ENCODE measurements around the gene SCARB1.

Gene SCARB1

DNA sequence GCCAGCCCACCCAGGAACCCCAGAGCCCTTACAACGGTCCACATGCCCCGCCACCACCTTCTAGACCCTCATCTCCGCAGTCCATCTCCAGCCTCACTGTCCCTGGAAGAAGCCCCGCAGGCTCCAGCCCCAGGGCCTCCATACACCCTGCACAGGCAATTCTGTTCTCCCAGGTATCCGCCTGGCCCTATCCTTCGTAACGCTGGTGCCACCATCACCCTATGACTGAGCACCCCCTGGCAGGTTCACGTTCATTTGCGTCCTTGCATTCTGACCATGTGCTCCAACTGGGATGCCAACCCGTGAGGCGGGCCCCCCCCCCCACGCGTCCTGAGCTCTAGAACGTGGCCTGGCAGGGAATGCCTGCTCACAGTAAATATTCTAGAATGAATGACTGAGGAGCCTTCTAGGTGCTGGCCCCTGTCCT is 675 bp upstream of the SCARB1 start:
- H3K4me1 ChIP-seq (ENCODE audit: control insufficient read depth, insufficient read depth, low read length): peaks cover 5% of the 10 kb centered on the region
- peaks cover 14% of the 10 kb centered on the region for H3K27me3 ChIP-seq (ENCODE audit: control insufficient read depth, insufficient read depth, low read length, poor library complexity, severe bottlenecking)
- 90 to 91% methylated on average over 14 of the region's 14 CpGs for WGBS, 2 experiments
- H3K4me3 ChIP-seq (ENCODE audit: insufficient read depth, low read depth, low read length): peak overlapping the region; percentile 63
- H3K9me3 ChIP-seq (ENCODE audit: control insufficient read depth, low read length): no peaks in the 10 kb centered on the region
- H3K36me3 ChIP-seq (ENCODE audit: control insufficient read depth, insufficient read depth, low read length): no peaks in the 10 kb centered on the region
- H3K27ac ChIP-seq (ENCODE audit: insufficient read depth, low read depth, low read length, poor library complexity, severe bottlenecking): no peak overlapping the region

DNA sequence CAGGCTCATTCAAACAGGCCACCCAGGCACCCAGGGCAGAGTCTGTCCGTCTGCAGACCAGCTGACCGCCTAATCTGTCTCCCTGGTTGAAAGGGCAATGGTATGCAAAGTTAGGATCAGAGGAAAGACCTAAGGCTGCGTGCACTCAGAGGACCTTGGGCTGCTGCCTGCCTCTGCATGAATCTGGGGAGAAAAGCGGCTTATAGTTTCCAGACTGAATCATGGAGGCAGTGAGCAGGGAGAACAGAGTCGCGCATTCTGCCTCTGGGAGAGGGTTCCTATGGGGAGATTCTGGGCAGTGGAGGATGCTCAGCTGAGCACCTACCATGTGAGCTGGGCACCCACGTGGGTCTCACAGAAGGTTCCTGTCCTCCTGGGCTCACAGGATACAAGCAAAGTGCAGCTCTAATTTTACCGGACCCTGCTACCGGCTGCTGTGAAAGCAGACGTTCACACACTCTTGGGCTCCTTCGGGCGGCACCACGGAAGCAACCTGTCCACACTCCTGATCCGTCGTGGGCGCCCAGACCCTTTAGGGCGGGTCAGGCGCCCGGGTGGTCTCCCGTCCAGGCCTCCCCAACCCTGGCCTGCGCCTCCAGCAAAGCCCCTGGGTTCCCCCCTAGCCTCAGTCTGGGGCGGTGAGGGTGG is 772 bp downstream of the SCARB1 start:
- whole genome bisulfite sequencing, 2 experiments: 19 to 20% methylated on average over 22 of the region's 22 CpGs
- H3K9me3 ChIP-seq (ENCODE audit: control insufficient read depth, low read length): no peaks in the 10 kb centered on the region
- H3K4me1 ChIP-seq (ENCODE audit: control insufficient read depth, insufficient read depth, low read length): peaks cover 5% of the 10 kb centered on the region
- H3K27me3 ChIP-seq (ENCODE audit: control insufficient read depth, insufficient read depth, low read length, poor library complexity, severe bottlenecking): peaks cover 14% of the 10 kb centered on the region
- peak overlapping the region; percentile 63 for H3K4me3 ChIP-seq (ENCODE audit: insufficient read depth, low read depth, low read length)
- no peaks in the 10 kb centered on the region for H3K36me3 ChIP-seq (ENCODE audit: control insufficient read depth, insufficient read depth, low read length)
- no peak overlapping the region for H3K27ac ChIP-seq (ENCODE audit: insufficient read depth, low read depth, low read length, poor library complexity, severe bottlenecking)

DNA sequence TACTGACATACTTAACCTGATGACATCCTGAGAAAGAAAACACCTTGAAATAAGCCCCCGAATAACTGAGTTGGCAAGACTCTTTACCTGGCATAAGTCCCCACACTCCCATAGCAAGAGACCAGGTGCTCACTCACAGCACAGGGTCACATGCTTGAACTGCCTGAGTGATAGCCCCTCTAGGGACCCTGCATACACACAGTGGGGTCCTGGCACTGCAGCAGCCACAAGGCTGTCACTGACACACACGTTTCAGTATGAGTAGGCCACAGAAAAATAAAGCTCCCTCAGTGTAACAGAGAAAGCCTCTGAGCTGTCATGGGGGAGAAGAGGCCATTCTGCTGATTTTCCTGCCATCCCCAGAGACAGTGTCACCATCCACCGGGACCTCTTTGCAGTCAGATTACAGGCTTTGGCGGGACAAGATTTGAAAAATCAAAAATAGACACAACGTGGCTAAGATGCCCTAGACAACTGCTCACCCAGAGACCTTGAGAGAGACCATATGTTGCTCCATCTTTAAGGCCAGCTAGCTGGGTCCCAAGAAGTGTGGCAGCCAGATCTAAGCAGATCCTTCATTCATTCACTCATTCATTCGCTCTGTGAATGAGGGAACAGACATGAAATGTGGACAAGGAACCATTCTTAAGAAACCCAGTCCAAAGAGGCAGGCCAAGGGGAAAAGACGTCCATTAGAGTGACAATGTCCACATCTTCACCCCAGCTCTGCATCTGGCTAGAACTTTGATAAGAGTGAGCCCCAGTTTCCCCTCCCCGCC is 1.6 kb downstream of the SCARB1 start:
- Histone ChIP-seq H3K9me3 (ENCODE audit: control insufficient read depth, low read length) (no peaks in the 10 kb centered on the region), H3K4me3 (ENCODE audit: insufficient read depth, low read depth, low read length) (no peak overlapping the region)

DNA sequence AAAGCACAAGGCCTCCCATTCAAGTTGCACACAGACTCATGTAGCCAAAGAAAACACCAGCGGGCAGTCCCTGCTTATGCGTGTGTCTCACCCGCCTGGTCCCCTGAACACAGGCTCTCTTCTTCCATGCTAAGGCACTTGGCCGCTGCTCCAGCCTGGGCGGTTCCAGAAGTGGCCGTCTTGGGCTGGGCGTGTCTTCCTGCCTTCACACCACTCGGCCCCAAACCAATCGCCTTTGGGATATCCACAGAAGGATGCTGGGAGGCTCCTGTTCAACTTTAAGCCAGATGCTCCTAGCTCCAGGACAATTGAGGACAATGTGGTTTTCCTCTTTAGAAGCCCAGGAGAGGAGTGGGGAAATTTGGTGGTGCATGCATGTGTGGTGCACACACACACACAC is 2.2 kb downstream of the SCARB1 start:
- H3K4me3 ChIP-seq (ENCODE audit: insufficient read depth, low read depth, low read length): no peak overlapping the region
- no peak overlapping the region for H3K27ac ChIP-seq (ENCODE audit: insufficient read depth, low read depth, low read length, poor library complexity, severe bottlenecking)
- peaks cover 5% of the 10 kb centered on the region for H3K4me1 ChIP-seq (ENCODE audit: control insufficient read depth, insufficient read depth, low read length)
- no peaks in the 10 kb centered on the region for H3K36me3 ChIP-seq (ENCODE audit: control insufficient read depth, insufficient read depth, low read length)
- no peaks in the 10 kb centered on the region for H3K9me3 ChIP-seq (ENCODE audit: control insufficient read depth, low read length)
- H3K27me3 ChIP-seq (ENCODE audit: control insufficient read depth, insufficient read depth, low read length, poor library complexity, severe bottlenecking): peaks cover 14% of the 10 kb centered on the region
- 77 to 83% methylated on average over 9 of the region's 9 CpGs for WGBS, 2 experiments

More for the DNA sequence above, 1.6 kb downstream of the SCARB1 start:
- Histone ChIP-seq H3K27me3 (ENCODE audit: control insufficient read depth, insufficient read depth, low read length, poor library complexity, severe bottlenecking) (peaks cover 14% of the 10 kb centered on the region), H3K4me1 (ENCODE audit: control insufficient read depth, insufficient read depth, low read length) (peaks cover 5% of the 10 kb centered on the region), H3K36me3 (ENCODE audit: control insufficient read depth, insufficient read depth, low read length) (no peaks in the 10 kb centered on the region), H3K27ac (ENCODE audit: insufficient read depth, low read depth, low read length, poor library complexity, severe bottlenecking) (no peak overlapping the region)
- 90 to 91% methylated on average over 8 of the region's 8 CpGs for WGBS, 2 experiments

DNA sequence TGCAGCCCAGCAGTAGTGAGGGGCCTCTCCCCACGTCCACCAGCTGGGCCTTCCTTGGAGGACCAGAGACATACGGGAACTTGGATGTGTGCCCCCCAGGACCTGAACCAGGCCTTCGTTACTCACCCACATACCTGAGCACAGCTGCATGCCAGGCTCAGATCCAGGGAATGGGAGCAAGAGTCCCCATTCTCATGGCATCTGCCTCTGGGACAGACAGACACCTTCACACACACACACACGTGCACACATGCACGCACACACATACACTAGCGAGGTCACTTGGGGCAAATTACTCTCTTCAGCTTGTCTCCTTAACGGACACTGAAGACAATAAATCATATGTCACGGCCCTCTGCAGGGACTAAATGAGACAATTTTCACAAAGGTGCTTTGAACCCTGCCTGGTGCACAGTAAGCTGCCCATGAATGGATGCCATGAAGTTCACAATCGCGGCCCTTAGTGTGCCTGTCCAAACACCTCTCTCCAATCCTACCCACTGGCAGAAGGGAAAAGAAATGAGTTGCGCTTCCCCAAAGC is 5.7 kb downstream of the SCARB1 start:
- Histone ChIP-seq H3K36me3 (ENCODE audit: control insufficient read depth, insufficient read depth, low read length) (no peaks in the 10 kb centered on the region), H3K4me3 (ENCODE audit: insufficient read depth, low read depth, low read length) (no peak overlapping the region), H3K4me1 (ENCODE audit: control insufficient read depth, insufficient read depth, low read length) (peaks cover 4% of the 10 kb centered on the region), H3K27me3 (ENCODE audit: control insufficient read depth, insufficient read depth, low read length, poor library complexity, severe bottlenecking) (peaks cover 7% of the 10 kb centered on the region), H3K9me3 (ENCODE audit: control insufficient read depth, low read length) (no peaks in the 10 kb centered on the region), H3K27ac (ENCODE audit: insufficient read depth, low read depth, low read length, poor library complexity, severe bottlenecking) (no peak overlapping the region)
- 94 to 96% methylated on average over 11 of the region's 11 CpGs for WGBS, 2 experiments

DNA sequence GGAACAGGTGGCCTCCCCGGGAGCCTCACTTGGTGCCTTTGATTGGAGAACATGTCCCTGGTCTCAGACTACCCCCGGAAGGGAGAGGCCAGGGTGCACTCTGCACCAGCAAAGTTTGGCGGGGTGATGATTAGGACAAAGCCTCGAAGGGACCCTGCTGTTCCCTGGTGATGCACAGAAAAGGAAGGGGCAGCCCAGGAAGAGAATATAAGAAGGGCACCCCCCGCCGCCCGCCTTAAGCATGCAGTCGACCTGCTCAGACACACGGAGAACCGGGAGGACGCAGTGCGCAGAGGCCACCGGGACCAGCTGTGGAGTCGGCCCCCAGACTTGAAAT is 6.9 kb downstream of the SCARB1 start:
- Histone ChIP-seq H3K36me3 (ENCODE audit: control insufficient read depth, insufficient read depth, low read length) (no peaks in the 10 kb centered on the region), H3K4me1 (ENCODE audit: control insufficient read depth, insufficient read depth, low read length) (no peaks in the 10 kb centered on the region), H3K27ac (ENCODE audit: insufficient read depth, low read depth, low read length, poor library complexity, severe bottlenecking) (no peak overlapping the region), H3K4me3 (ENCODE audit: insufficient read depth, low read depth, low read length) (no peak overlapping the region), H3K27me3 (ENCODE audit: control insufficient read depth, insufficient read depth, low read length, poor library complexity, severe bottlenecking) (no peaks in the 10 kb centered on the region), H3K9me3 (ENCODE audit: control insufficient read depth, low read length) (no peaks in the 10 kb centered on the region)
- 90 to 91% methylated on average over 14 of the region's 14 CpGs for WGBS, 2 experiments

DNA sequence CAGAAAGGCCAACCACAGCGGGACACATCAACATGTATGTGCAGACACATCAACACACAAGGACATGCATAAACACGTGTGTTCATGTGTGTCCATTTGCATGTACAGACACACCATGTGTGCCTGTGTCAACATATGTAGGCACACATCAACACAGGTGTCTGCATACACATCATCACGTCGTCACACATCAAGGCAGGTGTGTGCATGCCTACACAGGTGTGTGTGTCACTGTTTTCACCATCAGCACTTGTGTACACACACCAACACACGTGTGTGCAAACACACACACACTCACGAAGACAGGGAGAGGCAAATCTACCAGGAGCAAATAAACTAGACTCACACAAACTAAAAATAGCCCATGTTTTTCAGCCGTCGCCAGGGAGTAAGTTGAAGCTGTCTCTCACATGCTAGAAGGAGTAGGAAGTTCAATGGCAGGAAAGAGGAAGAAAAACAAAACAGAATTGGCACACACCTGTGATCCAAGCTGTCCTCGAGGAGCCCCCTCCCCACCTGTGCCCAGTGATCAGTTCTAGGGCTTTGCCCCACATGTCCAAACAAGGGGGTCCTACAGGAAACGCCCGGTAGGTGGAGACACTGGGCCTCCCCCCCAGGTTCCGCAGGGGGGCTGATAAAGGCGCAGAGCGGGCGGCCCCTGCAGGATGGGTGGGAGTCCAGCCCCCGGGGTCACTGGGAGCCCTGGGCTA is 7.4 kb downstream of the SCARB1 start:
- H3K36me3 ChIP-seq (ENCODE audit: control insufficient read depth, insufficient read depth, low read length): no peaks in the 10 kb centered on the region
- no peaks in the 10 kb centered on the region for H3K4me1 ChIP-seq (ENCODE audit: control insufficient read depth, insufficient read depth, low read length)
- no peaks in the 10 kb centered on the region for H3K27me3 ChIP-seq (ENCODE audit: control insufficient read depth, insufficient read depth, low read length, poor library complexity, severe bottlenecking)
- H3K27ac ChIP-seq (ENCODE audit: insufficient read depth, low read depth, low read length, poor library complexity, severe bottlenecking): no peak overlapping the region
- H3K9me3 ChIP-seq (ENCODE audit: control insufficient read depth, low read length): no peaks in the 10 kb centered on the region
- 93% methylated on average over 16 of the region's 16 CpGs for WGBS, 2 experiments
- H3K4me3 ChIP-seq (ENCODE audit: insufficient read depth, low read depth, low read length): no peak overlapping the region

DNA sequence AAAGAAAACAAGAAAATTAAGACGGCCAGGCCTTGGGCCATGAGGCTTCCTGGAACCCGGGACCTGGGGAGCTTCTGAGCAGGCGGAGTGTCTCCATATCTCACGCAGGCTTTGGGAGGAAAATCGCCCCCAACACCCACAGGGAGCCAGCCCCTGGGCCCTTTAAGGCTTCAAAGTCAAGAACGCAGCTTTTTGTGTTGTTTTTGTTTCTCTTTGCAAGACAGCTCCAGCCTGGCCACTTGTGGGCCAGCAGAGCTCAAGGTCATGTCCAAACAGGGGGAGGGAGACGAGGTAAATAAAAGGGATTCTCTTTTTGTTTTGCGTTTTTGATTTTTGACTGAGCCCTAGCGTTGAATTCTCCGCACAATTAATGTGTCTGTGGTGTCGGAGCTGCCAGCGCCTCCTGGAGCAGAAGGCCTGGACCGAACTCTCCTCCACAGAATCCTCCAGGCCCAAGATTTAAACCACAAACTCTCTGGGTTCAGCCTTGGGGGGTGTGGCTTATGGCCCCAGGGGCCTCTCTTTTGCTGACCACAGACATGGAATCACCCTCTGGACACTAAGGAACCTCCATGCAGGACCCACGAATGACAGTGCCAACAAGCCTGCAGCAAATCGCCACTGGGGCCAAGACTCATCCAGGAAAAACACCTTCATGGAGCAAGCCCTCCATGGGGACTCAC is 8.2 kb downstream of the SCARB1 start:
- Histone ChIP-seq H3K36me3 (ENCODE audit: control insufficient read depth, insufficient read depth, low read length) (no peaks in the 10 kb centered on the region), H3K9me3 (ENCODE audit: control insufficient read depth, low read length) (no peaks in the 10 kb centered on the region), H3K4me3 (ENCODE audit: insufficient read depth, low read depth, low read length) (no peak overlapping the region), H3K27me3 (ENCODE audit: control insufficient read depth, insufficient read depth, low read length, poor library complexity, severe bottlenecking) (no peaks in the 10 kb centered on the region), H3K27ac (ENCODE audit: insufficient read depth, low read depth, low read length, poor library complexity, severe bottlenecking) (no peak overlapping the region), H3K4me1 (ENCODE audit: control insufficient read depth, insufficient read depth, low read length) (no peaks in the 10 kb centered on the region)
- 90 to 93% methylated on average over 15 of the region's 15 CpGs for WGBS, 2 experiments

DNA sequence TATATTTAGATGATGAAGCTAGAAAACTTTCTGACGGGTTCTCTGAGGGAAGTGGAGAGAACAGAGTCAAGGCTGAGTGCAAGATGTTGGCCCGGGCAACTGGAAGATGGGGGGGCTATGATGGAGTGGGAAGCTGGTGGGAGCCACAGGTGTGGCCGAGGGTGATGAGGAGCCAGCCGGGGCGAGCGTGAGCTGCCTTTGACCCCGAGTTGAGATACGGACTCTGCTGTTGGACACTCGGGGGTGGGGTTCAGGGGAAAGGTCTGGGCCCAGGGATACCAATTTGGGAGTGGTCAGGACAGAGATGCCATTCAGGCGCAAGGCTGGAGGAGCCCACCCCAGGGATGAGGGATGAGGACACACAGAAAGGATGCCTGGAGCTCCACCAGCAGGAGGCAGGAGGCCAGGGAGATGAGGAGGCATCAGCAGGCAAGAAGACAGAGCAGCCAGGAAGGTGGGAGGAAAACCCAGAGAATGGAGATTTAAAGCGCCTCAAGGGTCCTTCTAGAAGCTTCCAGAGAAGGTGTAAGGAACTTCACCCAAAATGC is 9.0 kb downstream of the SCARB1 start:
- no peak overlapping the region for H3K27ac ChIP-seq (ENCODE audit: insufficient read depth, low read depth, low read length, poor library complexity, severe bottlenecking)
- H3K27me3 ChIP-seq (ENCODE audit: control insufficient read depth, insufficient read depth, low read length, poor library complexity, severe bottlenecking): no peaks in the 10 kb centered on the region
- no peaks in the 10 kb centered on the region for H3K36me3 ChIP-seq (ENCODE audit: control insufficient read depth, insufficient read depth, low read length)
- no peak overlapping the region for H3K4me3 ChIP-seq (ENCODE audit: insufficient read depth, low read depth, low read length)
- no peaks in the 10 kb centered on the region for H3K9me3 ChIP-seq (ENCODE audit: control insufficient read depth, low read length)
- 95% methylated on average over 11 of the region's 11 CpGs for WGBS, 2 experiments
- no peaks in the 10 kb centered on the region for H3K4me1 ChIP-seq (ENCODE audit: control insufficient read depth, insufficient read depth, low read length)
